Fibroblast of skin of right biceps (primary cell): ENCODE results near the gene ODAPH.
"Not testable (repeated sequence)": the region's sequence is repeated elsewhere in the genome, so short reads cannot be mapped to it uniquely, and the experiment has no call there.

Source experiments
- DNase-seq: peaks from one replicate; pipeline ENCODE4 v3.0.0-alpha.2; 2013

The ODAPH gene

GRCh38 chr4:75555294-75556164, at the start of gene ODAPH:
ODAPH (plus strand) TSS chr4:75556066; CDS start chr4:75556083, 17 bp downstream.
- DNase-seq: peak; percentile 75

GRCh38 chr4:75509592-75509991, 46.3 kb upstream of the ODAPH start:
- not testable (repeated sequence) for DNase-seq

- DNase-seq: no peak
Observed at GRCh38 chr4:75511841-75512240, 44.0 kb upstream of the ODAPH start.

- peak; percentile 40 for DNase-seq
Observed at GRCh38 chr4:75512386-75513211, 43.3 kb upstream of the ODAPH start.

GRCh38 chr4:75513526-75514130, 42.2 kb upstream of the ODAPH start:
- DNase-seq: peak; percentile 2

DNA sequence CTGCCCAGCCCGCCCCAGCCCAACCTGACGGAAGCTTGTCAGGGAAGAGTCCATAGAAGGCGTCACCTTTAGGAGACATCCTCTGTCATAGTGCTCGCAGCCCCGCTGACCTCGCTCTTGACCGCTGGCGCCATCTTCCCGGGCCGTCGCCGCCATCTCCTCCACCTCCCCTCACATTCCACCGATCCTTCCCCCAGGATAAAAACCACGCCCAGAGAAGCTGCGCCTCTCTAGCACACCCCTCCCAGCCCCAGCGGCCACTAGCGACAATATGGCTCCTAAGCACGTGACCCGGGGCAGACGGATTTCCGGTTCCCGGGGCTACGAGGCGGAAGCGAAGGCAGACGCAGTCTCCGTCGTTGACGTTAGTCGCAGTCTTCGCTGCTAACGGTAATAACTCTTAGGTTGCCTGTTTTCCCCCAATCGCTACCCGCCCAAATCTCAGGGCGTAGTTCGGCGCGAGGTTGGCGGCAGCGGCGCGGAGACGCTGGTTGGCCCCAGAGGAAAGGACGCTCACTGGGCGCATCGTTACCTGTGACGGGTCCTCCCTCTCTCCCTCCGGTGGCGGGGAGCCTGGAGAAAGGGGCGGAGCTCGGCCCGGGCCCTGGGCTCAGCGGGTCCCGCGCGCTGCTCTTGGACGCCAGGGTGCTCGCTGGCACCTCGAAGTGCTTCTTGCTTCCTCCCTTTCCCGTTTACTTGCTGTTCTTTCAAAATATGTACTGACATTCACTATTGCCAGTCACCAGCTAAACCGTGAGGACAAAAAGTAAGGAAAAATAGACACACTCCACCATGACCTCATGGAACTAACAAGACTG, 41.5 kb upstream of the ODAPH start, which contains the start of the genes RCHY1 and THAP6:
TSS of gene RCHY1 (minus strand) at position 273 of the 818 bp plus-strand sequence. CDS start at position 156, 117 bp downstream.
TSS of gene THAP6 (plus strand) at position 343 of the 818 bp plus-strand sequence. CDS start 980 bp downstream, outside the sequence.
- peak; percentile 97 for DNase-seq

DNA sequence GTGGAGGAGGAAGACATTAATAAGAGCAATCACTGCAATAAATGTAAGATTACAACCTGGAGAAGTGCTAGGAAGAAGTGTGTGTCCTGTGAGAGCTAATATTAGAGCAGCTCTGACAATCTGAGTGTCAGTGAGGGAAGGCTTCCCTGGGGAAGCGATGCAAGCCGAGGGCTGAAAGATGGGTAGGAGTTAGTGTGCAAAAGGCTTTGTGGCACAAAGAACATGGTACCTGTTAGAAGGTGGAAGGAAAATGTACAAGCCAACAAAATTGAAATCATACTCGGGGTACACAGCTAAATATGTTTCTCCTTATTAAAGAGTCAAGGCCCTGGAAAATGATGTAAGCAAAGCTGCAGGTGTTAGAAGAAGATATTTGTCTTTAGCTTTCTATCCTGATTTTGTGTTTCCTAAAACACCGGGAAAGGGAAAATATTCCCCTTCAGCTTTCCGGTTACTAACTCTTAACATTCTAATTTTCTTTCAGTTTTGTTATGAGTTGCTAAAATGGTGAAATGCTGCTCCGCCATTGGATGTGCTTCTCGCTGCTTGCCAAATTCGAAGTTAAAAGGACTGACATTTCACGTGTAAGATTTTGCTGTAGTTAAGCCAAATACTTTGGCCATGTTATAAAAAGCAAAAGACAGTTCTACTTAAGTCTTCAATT, 40.8 kb upstream of the ODAPH start:
- DNase-seq: no peak

DNA sequence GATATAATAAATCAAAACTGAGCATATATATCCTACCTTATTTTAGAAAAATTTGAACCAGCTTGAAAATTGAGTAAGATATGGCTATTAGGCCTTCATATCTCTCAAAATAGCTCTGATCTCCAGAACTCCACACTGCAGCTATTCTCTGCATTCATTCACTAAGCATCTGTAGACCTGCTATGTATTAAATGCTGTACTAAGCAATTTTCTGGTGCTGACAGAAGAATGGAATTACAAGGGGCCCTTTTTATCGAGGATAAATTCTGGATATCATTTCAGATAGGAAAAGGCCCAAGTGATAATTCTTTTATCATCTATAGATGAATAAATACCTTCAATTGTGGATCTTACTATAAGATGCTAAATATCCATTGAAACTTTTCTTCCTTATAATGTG, 39.7 kb upstream of the ODAPH start:
- DNase-seq: no peak

DNA sequence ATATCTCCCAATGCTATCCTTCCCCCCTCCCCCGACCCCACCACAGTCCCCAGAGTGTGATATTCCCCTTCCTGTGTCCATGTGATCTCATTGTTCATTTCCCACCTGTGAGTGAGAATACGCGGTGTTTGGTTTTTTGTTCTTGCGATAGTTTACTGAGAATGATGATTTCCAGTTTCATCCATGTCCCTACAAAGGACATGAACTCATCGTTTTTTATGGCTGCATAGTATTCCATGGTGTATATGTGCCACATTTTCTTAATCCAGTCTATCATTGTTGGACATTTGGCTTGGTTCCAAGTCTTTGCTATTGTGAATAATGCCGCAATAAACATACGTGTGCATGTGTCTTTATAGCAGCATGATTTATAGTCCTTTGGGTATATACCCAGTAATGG, 36.4 kb upstream of the ODAPH start:
- not testable (repeated sequence) for DNase-seq

DNA sequence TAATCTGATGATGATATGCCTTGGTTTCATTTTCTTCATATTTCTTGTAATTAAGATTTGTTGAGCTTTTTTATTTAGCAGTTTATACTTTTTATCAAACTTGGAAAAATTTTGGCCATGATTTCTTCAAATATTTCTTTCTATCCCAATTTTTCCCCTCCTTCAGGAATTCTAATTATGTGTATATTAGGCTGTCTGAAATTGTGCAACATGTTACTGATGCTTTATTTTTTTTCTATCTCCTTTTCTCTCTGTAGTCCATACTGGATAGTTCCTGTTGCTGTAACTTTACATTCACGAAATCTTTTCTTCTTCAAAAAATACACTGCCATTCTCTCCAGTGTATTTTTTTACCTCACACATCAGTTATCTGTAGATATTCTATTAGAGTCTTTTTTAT, 30.8 kb upstream of the ODAPH start:
- DNase-seq: no peak

GRCh38 chr4:75525910-75526309, 30.0 kb upstream of the ODAPH start:
- no peak for DNase-seq

GRCh38 chr4:75527482-75527881, 28.4 kb upstream of the ODAPH start:
- no peak for DNase-seq

DNA sequence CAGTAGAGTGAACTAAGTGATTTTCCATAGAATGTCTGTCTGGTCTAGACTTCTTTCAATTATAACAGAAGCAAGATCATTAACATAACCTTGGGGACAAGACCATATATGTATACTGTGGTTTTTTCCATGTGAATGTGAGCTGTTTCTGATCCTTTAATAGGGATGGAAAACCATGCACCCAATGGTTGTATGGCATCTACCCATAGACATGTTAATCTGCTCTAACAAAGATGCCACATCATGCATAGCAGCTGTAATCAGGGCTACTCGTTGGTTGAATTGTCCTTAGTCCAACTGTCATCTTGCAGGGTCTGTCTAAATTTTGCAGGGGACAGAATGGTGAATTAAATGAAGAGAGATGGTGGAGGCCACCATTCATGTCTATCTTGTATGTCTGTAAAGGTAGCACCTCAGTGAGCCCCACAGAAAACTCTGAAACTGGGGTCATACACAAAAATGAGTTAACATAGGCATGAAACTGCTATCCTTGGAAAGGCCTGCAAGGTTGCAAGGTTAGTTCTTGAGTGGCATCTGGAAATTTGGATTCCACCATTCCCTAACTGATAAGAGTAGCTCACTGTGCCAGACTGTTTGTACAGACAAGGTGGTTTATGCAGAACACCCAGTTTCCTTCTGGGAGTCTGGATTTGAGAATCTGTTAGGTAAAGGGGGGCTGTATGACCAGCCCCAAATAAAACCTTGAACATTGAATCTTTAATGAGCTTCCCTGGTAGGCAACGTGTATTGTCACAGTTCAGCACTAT, 25.1 kb upstream of the ODAPH start:
- DNase-seq: no peak

GRCh38 chr4:75531536-75532143, 24.2 kb upstream of the ODAPH start:
- not testable (repeated sequence) for DNase-seq

GRCh38 chr4:75533339-75533887, 22.5 kb upstream of the ODAPH start:
- DNase-seq: not testable (repeated sequence)

DNA sequence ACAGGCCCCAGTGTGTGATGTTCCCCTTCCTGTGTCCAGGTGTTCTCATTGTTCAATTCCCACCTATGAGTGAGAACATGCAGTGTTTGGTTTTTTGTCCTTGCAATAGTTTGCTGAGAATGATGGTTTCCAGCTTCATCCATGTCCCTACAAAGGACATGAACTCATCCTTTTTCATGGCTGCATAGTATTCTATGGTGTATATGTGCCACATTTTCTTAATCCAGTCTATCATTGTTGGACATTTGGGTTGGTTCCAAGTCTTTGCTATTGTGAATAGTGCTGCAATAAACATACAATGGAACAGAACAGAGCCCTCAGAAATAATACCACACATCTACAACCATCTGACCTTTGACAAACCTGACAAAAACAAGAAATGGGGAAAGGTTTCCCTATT, 21.9 kb upstream of the ODAPH start:
- DNase-seq: not testable (repeated sequence)

DNA sequence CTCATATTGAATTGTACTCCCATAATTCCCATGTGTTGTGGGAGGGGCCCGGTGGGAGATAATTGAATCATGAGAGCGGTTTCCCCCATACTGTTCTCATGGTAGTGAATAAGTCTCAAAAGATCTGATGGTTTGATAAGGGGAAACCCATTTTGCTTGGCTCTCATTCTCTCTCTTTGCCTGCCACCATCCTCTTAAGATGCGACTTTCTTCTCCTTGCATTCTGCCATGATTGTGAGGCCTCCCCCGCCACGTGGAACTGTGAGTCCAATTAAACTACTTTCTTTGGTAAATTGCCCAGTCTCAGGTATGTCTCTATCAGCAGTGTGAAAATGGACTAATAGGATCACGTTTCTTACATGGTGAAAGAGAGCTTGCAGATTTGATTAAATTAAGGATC, 18.6 kb upstream of the ODAPH start:
- not testable (repeated sequence) for DNase-seq

DNA sequence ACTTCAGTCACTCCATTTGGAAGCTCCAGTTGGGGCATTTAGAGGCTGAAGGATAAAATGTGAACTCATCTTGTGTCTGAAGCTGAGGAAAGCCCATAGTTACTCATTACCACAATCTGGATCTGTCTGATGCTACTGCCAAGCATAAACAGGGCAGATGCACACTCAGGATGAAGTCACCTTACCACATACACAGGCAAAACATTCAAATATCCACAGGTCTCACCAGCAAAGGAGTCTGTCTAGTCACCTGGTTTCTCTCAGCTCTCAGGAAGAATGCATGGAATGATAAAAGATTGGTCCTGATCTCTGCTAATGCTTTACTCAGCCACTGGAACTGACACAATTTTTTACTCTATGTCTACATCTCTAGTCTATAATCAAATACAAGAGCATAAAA, 13.0 kb upstream of the ODAPH start:
- peak; percentile 89 for DNase-seq

DNA sequence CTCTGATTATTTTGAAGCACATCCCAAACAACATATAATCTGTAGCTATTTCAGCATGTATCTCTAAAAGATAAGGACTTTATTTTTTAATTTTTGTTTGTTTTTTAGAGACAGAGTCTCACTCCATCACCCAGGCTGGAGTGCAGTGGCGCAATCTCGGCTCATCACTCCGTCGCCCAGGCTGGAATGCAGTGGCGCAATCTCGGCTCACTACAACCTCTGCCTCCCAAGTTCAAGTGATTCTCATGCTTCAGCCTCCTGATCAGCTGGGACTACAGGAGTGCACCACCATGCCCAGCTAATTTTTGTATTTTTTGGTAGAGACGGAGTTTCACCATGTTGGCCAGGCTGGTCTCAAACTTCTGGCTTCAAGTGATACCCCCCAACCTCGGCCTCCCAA, 11.6 kb upstream of the ODAPH start:
- DNase-seq: not testable (repeated sequence)

DNA sequence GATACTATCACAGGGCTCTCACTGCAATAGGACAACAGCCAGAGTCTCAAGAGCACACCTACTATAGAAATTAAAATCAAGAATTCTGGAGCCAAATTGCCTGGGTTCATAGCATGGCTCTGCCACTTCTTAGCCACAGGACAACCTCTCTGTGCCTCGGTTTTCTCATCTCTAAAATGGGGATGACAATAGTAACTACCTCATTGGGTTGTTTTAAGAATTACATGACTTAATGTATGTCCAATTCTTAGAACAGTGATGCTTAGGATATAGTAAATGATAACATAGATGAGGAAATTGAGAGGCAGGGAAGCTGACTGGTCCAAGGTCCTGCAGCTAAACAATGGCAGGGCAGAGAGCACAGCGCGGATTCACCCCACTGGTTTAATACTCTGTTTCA, 11.0 kb upstream of the ODAPH start:
- DNase-seq: no peak
